ENCODE measurements around the gene MERTK.
"Not testable (repeated sequence)": the region's sequence is repeated elsewhere in the genome, so short reads cannot be mapped to it uniquely, and the experiment has no call there.

DNA sequence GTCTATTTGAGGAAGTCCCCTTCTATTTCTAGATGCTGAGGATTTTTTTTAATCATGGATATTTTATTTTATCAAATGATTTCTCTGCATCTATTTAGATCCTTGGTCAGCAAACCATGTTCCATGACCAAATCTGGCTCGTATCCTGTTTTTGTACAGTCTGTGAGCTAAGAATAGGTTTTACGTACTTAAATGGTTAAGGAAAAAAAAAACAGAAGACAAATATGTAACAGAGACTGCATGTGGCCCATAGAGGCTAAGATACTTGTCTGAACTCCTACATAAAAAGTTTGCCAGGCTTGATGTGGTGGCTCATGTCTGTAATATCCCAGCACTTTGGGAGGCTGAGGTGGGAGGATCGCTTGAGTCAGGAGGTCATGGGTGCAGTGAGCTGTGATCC lies 45.9 kb upstream of the MERTK start:
- TF ChIP-seq, protein P1, sequence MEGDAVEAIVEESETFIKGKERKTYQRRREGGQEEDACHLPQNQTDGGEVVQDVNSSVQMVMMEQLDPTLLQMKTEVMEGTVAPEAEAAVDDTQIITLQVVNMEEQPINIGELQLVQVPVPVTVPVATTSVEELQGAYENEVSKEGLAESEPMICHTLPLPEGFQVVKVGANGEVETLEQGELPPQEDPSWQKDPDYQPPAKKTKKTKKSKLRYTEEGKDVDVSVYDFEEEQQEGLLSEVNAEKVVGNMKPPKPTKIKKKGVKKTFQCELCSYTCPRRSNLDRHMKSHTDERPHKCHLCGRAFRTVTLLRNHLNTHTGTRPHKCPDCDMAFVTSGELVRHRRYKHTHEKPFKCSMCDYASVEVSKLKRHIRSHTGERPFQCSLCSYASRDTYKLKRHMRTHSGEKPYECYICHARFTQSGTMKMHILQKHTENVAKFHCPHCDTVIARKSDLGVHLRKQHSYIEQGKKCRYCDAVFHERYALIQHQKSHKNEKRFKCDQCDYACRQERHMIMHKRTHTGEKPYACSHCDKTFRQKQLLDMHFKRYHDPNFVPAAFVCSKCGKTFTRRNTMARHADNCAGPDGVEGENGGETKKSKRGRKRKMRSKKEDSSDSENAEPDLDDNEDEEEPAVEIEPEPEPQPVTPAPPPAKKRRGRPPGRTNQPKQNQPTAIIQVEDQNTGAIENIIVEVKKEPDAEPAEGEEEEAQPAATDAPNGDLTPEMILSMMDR (IDR thresholded peaks at IDR 0.05): not testable (repeated sequence)
- not testable (repeated sequence) for TF ChIP-seq POLR2AphosphoS5, TCF7L2 (IDR thresholded peaks at IDR 0.05; ENCODE audit: low read depth, low read length)
- TF ChIP-seq, protein P2, sequence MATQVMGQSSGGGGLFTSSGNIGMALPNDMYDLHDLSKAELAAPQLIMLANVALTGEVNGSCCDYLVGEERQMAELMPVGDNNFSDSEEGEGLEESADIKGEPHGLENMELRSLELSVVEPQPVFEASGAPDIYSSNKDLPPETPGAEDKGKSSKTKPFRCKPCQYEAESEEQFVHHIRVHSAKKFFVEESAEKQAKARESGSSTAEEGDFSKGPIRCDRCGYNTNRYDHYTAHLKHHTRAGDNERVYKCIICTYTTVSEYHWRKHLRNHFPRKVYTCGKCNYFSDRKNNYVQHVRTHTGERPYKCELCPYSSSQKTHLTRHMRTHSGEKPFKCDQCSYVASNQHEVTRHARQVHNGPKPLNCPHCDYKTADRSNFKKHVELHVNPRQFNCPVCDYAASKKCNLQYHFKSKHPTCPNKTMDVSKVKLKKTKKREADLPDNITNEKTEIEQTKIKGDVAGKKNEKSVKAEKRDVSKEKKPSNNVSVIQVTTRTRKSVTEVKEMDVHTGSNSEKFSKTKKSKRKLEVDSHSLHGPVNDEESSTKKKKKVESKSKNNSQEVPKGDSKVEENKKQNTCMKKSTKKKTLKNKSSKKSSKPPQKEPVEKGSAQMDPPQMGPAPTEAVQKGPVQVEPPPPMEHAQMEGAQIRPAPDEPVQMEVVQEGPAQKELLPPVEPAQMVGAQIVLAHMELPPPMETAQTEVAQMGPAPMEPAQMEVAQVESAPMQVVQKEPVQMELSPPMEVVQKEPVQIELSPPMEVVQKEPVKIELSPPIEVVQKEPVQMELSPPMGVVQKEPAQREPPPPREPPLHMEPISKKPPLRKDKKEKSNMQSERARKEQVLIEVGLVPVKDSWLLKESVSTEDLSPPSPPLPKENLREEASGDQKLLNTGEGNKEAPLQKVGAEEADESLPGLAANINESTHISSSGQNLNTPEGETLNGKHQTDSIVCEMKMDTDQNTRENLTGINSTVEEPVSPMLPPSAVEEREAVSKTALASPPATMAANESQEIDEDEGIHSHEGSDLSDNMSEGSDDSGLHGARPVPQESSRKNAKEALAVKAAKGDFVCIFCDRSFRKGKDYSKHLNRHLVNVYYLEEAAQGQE (IDR thresholded peaks at IDR 0.05; ENCODE audit: insufficient read depth in 1 of 2, low read depth in 2 of 2, low read length in 1 of 2): not testable (repeated sequence)
